Ammon's horn (tissue), 1 donor: ENCODE results near the gene ZNF385D.
A peak's percentile ranks its signal among the peaks of the same experiment; 100 is the strongest.

Experiments
- DNase-seq: peaks from one replicate; pipeline ENCODE4 v3.0.0-alpha.2; 2016; ENCODE audit warnings: low spot score

Gene ZNF385D

DNA sequence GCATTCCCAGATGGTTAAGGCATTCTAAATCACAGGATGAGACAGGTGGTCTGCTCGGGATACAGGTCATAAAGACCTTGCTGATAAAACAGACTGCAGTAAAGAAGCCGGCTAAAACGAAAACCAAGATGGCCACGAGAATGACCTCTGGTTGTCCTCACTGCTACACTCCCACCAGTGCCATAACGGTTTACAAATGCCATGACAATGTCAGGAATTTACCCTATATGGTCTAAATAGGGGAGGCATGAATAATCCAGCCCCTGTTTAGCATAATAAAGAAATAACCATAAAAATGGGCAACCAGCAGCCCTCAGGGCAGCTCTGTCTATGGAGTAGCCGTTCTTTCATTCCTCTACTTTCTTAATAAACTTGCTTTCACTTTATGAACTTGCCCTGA is 151.1 kb downstream of the ZNF385D start:
- no peak for DNase-seq

DNA sequence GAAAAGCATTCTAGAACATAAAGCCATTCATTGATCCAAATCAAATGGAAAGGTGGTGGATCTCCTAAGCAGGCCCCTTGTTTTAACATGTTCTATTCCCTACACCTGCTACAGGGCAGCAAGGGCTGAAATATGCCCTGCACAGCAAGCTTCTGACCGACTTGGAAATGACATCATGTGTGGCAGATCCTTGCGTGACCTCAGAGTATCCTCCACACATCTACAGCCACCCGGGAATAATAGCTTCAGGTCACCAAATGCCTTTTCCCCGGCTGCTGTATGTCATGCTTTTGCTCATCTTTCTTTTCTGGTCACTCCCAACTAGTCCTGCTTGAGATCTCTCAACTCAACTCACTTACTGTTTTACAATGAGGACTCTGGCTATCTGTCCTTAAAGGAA is 158.2 kb downstream of the ZNF385D start:
- DNase-seq = no peak

- no peak for DNase-seq
These were observed 163.1 kb downstream of the ZNF385D start for GRCh38 chr3:21587894-21588293.

DNA sequence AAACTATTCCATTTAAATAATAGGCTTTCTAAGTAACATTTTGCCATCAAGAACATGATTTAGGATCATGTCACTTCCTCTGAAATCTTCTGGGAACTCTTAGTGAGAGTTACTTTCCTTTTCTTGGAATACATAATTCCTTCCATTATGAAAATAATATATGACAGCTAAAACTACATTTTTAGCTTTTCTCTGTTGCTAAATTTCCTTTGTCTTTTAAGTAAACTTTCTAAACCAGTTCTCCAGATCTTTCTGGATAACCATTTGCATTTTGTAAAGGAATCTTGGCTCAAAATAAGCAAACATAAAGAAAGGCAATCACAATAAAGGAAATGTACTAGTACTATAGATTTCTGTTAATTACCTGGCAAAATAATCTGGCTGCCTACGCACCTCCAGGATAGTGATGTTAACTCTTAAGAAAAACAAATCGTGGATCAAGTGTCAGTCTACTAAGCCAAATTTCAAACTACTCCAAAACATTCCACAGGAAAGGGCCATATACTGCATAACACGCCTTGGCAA is 165.7 kb downstream of the ZNF385D start:
- DNase-seq = no peak

- DNase-seq = no peak
These were observed 177.7 kb downstream of the ZNF385D start for GRCh38 chr3:21573291-21573690.

GRCh38 chr3:21564531-21564930 is 186.5 kb downstream of the ZNF385D start:
- DNase-seq = no peak

GRCh38 chr3:21562243-21562642 is 188.8 kb downstream of the ZNF385D start:
- no peak for DNase-seq

DNA sequence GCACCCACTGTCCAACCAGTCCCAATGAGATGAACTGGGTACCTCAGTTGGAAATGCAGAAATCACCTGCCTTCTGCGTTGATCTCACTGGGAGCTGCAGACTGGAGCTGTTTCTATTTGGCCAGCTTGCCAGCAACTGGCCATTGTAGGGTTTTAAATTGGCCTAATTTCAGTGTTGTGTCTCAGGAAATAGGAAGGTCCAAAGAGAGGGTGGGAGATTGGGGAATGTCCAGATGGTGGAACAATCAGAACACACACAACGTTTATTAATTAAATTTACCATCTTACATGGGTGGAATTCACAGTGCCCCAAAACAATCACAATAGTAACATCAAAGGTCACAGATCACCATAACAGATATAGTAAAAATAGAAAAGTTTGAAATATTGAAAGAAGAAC is 189.5 kb downstream of the ZNF385D start:
- no peak for DNase-seq

DNA sequence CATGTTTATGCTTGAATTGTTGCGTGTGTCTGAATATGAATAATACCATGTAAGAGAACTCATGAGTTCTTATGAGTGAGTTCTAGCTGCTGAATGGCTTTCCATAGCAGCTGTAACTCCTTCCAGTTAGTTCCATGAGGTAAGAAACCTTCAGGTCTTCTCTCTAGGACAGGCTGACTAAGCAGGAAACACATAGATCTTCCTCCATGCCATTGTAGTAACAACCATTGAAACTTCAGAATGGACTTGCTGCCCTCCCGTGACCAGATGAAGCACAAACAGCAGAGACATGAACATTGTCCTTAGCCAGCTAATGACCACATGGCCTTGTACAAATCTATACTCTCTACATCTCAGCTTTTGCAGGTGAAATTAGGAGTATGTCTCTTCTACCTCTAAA is 200.0 kb downstream of the ZNF385D start:
- no peak for DNase-seq

DNA sequence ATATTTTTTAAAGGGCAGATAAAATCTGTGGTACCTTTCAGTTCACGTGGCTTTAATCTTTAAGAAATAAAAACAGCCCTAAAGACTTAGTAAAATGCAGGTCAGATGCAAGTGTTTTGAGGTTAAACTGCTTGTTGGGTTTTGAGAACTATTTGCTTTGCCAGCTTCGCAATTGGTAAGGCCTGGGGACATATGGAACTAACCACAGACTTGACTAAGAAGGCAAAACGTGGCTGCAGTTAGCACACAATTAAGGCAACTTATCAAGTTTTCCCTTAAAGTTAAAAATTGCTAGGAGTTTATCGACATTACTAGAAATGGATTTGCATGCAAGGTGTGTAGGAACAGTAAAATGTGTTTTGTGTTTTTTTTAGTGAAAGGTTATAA is 206.9 kb downstream of the ZNF385D start:
- DNase-seq = no peak

GRCh38 chr3:21543380-21544075 is 207.5 kb downstream of the ZNF385D start:
- DNase-seq = no peak

- DNase-seq = no peak
These were observed 208.2 kb downstream of the ZNF385D start for GRCh38 chr3:21542656-21543379.

DNA sequence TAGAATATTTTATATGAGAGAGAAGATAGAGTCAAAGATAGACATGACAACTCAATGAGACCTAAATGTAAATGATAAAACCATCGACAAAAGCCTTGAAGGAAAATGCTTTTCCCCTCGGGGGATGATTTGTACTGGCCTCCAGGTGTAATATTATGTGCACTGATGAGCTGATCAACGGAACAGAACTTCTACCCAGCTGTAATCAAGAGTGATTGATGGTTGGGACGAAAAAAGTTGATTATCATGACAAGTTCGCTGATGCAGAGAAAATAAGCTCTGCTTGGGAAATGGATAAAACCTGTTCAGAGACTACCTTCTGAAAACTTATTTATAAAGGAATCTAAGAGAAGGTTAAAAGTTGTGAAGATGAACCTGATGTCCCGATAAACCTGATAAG is 210.7 kb downstream of the ZNF385D start:
- no peak for DNase-seq

- no peak for DNase-seq
These were observed 216.5 kb downstream of the ZNF385D start for GRCh38 chr3:21534462-21534861.

- DNase-seq = peak; percentile 6
These were observed 218.0 kb downstream of the ZNF385D start for GRCh38 chr3:21533002-21533401.

DNA sequence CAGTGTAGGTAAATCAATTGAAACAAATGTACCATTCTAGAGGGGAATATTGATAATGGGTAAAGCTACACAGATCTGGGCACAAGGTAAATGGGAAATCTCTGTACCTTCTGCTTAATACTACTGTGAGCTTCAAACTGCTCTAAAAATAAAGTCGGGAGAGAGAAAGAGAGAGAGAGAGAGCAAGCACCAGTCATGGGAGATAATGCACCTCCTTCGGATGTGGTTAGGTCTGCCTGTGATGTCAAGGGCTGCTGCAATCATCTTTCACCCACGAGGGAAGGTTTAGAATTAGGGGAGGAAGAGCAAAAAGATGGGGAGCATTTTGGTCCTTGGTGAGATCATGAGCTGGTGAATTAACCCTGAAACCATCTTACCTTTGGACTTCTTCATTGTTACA is 219.1 kb downstream of the ZNF385D start:
- no peak for DNase-seq

GRCh38 chr3:21528291-21528995 is 222.6 kb downstream of the ZNF385D start:
- DNase-seq = no peak

DNA sequence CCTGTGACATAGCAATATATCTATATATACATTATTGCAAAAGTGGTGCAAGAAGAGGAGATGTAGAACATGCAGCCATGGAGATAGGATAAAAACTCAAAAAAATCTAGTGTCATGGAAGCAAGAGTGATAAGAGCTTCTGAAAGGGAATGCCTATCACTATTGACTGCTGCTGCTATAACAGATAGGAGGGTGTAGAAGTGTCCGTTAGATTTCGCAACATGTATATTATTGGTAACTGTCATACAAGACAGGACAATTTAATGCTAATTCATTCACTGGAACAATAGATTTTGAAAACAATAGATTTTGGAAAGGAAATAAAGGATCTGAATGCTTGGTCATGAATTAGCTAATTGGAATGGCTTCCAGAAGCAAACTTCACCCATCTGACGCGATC is 224.5 kb downstream of the ZNF385D start:
- no peak for DNase-seq

DNA sequence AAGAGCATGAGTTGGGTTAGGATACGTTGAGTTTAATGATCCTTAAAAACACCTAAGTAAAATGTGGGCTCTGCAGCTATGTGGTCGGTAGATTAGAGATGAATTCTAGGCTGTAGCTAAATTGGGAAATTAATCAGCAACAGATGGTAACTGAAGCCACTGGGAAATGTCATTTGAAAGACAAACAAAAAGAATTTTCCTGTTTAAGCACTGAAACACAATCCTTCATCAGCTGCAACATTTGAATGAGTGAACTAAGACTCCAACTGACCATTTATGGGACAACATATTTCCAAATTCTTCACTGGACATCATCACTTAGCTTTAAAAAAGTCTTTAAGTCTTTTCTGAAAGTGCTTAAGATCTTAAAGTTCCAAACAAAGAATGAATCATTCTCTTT is 226.9 kb downstream of the ZNF385D start:
- DNase-seq = no peak

- DNase-seq = no peak
These were observed 230.7 kb downstream of the ZNF385D start for GRCh38 chr3:21520106-21520963.

DNA sequence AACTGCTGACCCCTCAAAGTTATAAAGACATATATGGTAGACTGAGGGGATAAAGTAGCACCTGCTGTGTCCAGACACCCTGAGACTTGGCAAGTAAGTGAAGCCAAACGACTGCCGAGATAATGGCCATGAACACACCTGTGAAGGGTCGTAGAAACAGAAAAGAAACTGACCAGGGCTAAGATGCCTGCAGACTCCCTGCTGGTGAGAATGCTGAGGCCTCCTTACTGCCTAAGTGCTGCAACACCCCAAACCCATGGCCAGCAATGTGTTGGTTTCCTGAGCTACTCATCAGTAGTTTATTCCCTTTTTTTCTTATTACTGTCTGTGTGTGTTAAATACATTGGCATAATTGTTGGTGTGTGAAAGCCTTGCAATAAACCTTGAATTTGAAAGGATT is 233.8 kb downstream of the ZNF385D start:
- DNase-seq = no peak

- DNase-seq = no peak
These were observed 235.6 kb downstream of the ZNF385D start for GRCh38 chr3:21515417-21515816.
